Measurements from ENCODE around the gene SLC37A1.
A peak's percentile ranks its signal among the peaks of the same experiment; 100 is the strongest.

SLC37A1 gene

DNA sequence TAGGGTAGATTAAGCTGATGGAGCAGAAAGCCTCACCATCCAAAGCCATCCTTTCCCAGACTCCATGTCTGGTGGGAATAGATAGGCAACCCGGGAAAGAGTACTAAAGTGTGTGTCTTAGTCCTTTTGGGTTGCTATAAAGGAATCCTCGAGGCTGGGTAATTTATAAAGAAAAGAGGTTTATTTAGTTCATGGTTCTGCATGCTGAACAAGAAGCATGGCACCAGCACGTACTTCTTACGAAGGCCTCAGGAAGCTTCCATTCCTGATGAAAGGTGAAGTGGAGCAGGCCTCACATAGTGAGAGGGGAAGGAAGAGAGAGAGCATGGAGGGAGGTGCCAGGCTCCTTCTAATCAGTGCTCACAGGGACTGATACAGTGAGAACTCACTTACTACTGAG lies 6.2 kb upstream of the SLC37A1 start:
- no peak for DNase-seq (ENCODE audit: low read depth)

- DNase-seq (ENCODE audit: low read depth): no peak
Observed at GRCh38 chr21:42508371-42508770, 5.3 kb upstream of the SLC37A1 start.

GRCh38 chr21:42509244-42509643 lies 4.4 kb upstream of the SLC37A1 start:
- no peak for DNase-seq (ENCODE audit: low read depth)

DNA sequence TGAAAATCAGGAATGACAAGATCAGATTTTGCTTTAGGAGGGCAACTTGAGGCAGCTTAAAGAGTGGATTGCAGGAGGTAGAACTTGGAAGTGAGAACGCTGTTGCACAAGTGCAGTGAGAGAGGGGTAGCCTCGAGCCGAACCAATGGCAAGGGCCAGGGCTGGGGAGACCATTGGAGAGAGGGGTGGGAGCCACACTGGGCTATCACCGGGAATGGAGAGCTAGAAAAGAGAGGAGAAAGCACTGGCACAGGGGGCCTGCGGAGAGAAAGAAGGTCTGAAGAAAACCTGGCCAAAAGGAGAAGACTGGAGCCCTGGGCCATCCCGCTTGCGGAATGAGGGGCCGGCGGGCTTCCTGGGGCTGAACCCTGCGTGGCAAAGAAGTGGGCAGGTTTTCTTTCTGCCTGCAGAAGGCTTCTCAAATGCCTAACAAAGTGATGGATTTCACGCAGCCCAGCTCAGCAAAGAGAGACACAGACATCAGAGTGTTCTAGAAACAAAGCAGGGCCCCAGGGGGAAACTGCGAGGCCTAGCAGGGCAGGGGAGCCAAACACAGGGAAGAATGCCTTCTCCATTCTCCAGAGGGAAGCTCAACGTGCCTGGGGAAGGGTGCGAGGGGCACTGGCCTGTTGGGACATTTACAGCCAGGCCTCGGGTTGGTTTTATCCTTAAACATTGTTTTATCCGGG lies 1.2 kb upstream of the SLC37A1 start:
- no peak for DNase-seq (ENCODE audit: low read depth)

DNA sequence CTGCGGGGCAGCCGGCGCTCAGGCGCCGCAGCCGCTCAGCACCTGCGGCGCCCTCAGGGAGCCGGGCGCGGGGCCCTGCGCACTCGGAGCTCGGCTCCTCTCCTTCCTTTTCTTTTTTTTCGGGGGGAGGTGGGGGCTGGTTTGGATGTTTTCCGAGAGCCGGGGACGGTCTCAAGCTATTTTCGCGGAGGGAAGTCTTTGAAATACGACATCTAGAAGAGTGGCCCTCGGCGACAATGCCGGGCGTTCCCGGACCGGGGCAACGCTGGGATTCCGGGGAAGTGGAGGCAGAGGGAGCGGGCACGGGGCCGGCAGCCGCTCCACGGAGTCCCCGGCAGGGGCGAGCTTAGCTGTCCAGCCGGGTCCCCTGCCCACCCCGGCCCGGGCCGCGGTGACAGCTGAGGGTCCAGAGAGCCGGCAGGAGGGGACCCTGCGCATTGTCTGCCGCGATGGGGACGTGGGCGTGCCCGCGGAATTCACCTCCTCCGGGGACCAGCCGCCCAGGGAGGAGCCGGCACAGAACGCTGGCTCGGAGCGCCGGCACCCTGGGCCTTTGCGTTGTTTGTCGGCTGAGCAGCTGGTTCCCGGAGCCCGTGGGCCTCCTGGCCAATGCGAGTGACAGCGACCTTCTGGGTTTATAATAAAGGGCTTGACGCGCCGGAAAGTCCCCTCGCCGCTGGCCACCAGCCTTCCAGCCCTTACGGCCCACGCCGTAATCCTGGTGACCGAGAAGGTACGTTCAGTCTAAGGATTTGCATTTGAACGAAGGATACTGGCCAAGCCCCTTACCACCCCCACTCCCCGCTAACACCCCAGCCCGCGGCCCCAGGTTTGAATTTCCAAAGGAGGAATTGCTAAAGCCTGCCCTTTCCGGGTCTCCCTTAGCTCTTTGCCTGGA lies 582 bp downstream of the SLC37A1 start:
- peak; percentile 21 for DNase-seq (ENCODE audit: low read depth)

DNA sequence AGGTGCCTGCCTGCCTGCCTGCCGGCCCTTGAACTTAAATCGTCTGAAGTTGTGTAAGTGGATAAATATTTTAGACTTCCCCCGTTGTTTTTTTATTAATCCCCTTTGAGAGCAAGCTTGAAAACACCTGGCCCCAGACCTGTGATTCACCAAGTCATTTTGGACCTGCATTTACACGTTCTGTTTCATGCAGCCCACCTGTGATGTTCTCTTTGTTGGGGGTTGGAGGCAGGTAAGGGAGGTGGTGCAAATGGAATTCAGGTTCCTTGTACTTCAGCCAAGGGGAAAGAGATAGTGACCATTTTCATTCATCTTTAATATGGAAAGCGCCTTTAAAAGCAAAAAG lies 1.2 kb downstream of the SLC37A1 start:
- DNase-seq (ENCODE audit: low read depth): no peak

- no peak for DNase-seq (ENCODE audit: low read depth)
Observed at GRCh38 chr21:42515708-42516502, 2.3 kb downstream of the SLC37A1 start.

- DNase-seq (ENCODE audit: low read depth): no peak
Observed at GRCh38 chr21:42518215-42518614, 4.6 kb downstream of the SLC37A1 start.

GRCh38 chr21:42518626-42519025 lies 5.0 kb downstream of the SLC37A1 start:
- no peak for DNase-seq (ENCODE audit: low read depth)

GRCh38 chr21:42520628-42521253 lies 7.1 kb downstream of the SLC37A1 start:
- no peak for DNase-seq (ENCODE audit: low read depth)

GRCh38 chr21:42521384-42521783 lies 7.7 kb downstream of the SLC37A1 start:
- no peak for DNase-seq (ENCODE audit: low read depth)

DNA sequence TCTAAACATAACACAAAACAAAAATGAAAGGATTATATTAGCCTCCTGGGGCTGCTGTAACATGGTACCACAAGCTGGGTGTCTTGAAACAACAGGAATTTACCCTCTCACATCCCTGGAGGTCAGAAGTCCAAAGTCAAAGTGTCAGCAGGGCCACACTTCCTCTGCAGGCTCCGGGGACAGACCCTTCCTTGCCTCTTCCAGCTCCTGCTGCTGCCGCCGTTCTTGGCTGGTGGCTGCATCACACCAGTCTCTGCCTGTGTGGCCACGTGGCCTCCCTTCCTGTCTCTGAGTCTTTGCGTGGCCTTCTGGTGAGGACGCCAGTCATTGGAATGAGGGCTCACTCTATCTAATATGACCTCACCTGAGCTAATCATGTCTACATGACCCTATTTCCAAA lies 8.2 kb downstream of the SLC37A1 start:
- no peak for DNase-seq (ENCODE audit: low read depth)

DNA sequence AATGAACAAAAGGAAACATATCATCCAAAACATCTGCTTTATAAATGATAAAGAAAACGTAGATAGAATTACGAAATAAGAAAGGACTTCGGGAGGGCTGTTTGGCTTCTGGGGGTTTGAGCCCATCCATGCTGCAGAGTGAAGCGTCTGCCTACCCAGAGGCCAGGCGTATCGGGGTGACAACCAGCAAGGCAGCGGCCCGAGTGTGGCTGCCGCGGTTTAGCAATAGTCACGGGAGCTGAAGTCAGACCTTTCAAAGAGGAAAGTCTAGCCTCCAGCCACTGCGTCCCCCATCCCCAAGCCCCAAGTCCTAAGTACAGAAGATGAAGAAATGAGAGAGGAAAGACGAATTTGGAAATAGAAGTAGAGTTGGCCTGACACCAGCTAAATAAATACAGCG lies 8.6 kb downstream of the SLC37A1 start:
- DNase-seq (ENCODE audit: low read depth): no peak

DNA sequence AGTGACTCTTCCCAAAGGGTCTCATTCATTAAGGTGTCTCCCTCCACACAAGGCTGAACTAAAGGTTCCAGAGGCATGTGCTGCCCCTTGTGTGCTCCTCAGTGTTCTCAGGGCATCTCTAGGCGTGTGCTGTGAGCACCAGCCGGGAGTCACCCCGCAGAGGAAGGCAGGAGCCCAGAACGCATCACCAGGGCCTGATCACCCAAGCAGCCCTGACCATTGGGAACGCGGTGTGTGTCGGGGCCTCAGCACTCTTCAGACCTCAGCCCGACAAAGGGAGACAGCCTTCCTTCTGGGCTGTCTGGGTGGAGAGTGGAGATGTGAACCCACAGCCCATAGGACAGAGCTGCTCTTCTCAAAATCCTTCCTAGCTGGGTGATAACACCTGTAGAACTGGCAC lies 9.1 kb downstream of the SLC37A1 start:
- DNase-seq (ENCODE audit: low read depth): no peak

GRCh38 chr21:42523211-42523610 lies 9.6 kb downstream of the SLC37A1 start:
- DNase-seq (ENCODE audit: low read depth): no peak

DNA sequence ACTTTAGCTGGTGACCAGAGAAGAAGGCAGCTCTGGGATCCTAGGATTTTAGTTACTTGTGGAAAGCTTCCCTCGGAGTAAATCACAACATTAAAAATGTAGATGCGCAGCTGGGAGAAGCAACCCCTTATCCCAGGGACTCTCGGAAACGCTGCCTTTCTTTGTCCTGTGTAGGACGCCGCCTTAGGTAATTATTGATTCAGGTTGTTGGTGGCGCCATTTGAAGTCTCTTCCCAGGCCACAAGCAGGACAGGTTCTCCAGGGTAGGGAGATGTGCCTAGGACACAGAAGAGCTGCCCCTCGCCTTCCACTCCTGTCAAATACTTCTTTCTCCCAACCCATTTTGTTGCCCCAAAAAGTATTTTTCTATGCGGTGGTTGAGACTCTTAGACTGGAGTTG lies 10.3 kb downstream of the SLC37A1 start:
- no peak for DNase-seq (ENCODE audit: low read depth)

DNA sequence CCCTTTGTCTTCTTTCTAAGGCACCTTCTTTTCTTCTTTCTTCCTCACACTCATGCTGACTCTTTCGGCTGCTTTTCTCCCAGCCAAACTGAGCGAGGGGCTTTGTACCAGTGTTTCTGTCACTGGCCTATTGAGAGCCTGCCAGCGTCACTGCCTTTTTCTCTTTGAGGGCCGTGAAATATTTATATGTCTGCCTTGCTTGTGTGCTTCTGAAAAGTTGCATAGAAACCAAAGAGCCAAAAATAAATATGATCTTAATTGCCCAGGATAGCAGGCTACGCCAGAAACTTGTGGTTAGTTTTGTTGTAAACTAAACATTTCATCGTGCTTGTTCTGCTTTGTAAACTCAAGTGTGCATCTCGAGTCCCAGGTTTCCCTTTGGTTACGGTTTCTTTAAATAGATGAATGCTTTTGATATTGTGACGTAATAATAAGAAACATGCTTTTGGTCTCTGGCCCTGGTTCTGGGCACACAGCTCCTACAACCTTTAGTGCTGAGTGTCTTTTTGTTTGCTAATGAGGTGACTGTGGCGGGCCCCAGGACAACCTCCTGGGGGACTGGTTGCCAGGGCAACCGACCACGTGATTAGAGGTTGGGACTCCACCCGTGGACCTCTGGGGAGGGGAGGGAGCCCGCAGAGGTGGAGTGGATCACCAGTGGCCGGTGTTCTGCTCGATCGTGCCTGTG lies 10.8 kb downstream of the SLC37A1 start:
- DNase-seq (ENCODE audit: low read depth): no peak

DNA sequence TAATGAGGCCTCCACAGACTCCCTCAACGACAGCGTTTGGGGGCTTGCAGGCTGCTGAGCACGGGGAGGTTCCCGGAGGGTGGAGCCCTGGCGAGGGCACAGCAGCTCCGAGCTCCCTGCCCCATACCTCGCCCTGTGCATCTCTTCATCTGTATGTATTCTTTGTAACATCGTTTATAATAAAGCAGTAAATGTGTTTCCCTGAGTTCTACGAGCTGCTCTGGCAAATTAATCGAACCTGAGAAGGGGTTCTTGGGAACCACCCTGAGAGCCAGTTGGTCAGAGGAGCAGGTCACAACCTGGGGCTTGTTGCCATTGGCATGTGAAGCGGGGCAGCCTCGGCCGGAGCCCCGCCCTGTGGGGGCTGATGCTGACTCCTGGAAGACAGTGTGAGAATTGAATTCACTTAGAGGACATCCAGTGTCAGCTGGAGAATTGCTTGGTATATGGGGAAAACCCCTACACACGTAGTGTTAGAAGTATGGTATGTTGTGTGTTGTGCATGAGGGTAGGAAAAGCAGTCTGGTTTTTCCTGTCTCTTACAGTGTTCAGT lies 11.5 kb downstream of the SLC37A1 start:
- no peak for DNase-seq (ENCODE audit: low read depth)

GRCh38 chr21:42525676-42526378 lies 12.2 kb downstream of the SLC37A1 start:
- no peak for DNase-seq (ENCODE audit: low read depth)

DNA sequence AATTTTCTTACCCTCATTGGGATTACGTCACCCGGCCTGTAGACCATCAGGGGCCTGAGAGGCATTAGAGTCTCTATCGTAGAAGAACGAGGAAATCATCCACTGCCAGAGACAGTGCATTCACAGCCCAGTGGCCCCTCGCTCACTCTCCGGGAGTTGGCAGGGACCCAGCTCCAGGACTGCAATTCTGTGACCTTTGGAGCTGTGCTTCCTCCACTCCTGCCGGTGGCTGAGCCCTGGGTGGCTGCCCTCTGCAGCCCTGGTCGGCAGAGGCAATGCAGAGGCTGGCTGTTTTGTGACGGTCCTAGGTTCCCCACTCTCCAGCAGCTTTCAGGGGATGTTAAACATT lies 12.7 kb downstream of the SLC37A1 start:
- no peak for DNase-seq (ENCODE audit: low read depth)

- DNase-seq (ENCODE audit: low read depth): no peak
Observed at GRCh38 chr21:42527127-42527488, 13.5 kb downstream of the SLC37A1 start.
